Dedifferentiated amniotic fluid mesenchymal stem cell (primary cell): ENCODE data around the gene LTB4R2.
"Not testable (repeated sequence)": the region's sequence is repeated elsewhere in the genome, so short reads cannot be mapped to it uniquely, and the experiment has no call there.

Experiments used
- DNase-seq: peaks from one replicate; pipeline ENCODE4 v3.0.0-alpha.2; 2016; ENCODE audit errors: extremely low spot score

Gene LTB4R2

DNA sequence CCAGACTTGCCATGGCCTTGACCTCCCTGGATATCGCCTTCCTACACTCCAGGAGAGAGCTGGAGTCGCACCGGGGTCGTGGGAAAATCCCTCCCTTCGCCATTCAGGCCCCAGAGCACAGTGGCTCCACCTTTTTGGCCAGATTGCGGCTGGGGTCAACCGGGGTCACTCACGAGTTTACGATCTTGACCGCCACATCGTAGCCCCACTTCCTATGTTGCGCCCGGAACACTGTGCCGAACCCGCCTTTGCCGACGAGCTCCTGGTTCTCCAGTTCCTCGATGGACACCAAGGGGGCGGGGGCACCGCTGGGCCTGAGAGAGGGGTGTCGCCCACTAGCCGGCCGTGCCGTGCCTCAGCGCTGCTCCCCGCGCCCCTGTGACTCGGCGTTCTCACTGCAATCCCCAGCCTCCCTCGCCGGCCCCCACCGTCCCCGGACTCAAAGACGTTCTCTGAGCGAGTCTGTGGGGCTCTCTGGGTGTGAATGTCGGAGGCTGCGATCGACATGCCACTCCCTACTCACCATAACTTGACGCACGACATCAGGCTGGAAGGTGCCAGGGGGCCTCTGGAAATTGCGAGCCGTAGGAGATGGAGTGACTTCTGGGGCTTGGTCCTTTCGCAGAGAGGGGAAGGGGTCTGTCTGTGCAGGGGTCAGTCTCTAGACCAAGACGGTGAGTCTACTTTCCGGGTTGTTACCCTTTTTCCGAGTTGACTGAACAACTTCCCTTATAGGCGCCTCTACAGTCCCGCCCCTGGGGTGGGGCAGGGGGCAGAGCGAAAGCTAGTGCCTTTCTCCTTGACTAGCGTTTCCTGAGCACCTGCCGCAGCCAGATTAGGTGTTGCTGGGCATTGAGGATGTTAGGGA, 29.6 kb downstream of the LTB4R2 start, which contains the start of gene RIPK3:
RIPK3 (minus strand) TSS at position 708 of the 868 bp plus-strand sequence; CDS start at position 543, 165 bp downstream.
- no peak for DNase-seq

DNA sequence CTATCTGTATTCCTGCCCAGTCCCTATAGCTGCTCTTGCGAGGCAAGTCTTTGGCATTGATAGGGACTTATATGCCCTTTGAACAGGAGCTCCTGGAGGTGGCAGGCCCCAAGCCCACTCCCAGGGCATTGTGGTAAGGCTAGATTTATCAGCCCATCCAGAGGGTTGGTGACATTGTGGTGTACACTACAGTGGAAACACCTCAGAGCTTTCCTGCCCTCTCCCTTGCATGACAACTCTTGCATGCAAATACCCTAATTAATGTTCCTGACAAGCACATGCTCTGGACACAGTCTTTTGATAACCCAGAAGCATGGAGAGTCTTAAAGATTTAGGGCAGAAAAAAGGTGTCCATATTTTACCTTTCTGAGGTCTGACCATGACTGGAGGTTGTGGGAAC, 30.7 kb downstream of the LTB4R2 start:
- DNase-seq = no peak

DNA sequence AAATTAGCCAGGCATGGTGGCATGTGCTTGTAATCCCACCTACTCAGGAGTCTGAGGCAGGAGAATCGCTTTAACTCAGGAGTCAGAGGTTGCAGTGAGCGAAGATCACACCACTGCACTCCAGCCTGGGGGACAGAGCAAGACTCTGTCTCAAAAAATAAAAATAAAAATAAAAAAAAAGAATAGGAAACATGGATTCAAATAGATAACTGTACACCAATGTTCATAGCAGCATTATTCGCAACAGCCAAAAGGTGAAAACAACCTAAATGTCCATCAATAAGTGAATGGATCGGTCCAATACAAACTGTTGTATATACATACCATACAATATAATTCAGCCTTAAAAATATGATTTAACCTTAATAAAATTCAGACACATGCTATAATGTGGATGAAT, 32.9 kb downstream of the LTB4R2 start:
- DNase-seq = no peak

DNA sequence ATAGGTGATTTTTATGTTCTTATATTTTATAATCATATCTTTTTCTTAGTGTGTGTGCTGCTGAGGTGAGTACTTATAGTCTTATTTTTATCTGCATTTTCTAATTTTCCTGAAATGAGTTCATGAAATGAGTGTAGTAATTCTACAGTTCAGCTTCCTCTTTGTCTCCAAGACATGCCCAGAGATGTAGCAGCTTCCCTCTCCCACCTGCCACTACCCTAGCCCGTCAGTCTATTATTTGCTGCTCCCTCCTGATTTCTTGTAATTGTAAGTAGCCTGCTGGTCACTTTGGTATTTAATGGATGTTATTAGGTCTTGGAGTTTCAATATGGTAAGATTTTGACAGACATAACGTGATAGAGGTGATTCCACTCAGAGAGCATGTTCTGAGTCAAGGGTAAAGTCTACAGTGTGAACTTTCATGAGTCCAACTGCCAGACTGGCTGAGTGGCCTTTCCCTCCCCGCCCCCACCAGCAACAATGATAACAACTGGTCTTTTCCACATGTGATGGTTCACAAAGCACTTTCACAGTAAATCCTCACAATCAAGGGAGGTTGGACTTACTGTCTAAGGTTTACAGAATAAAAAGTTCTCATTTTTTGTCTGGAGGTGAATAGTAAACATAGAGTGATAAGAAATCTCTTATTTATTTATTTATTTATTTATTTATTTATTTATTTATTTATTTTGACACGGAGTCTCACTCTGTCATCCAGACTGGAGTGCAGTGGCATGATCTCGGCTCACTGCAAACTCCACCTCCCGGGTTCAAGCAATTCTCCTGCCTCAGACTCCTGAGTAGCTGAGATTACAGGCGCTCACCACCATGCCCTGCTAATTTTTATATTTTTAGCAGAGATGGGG, 34.1 kb downstream of the LTB4R2 start:
- DNase-seq = no peak

DNA sequence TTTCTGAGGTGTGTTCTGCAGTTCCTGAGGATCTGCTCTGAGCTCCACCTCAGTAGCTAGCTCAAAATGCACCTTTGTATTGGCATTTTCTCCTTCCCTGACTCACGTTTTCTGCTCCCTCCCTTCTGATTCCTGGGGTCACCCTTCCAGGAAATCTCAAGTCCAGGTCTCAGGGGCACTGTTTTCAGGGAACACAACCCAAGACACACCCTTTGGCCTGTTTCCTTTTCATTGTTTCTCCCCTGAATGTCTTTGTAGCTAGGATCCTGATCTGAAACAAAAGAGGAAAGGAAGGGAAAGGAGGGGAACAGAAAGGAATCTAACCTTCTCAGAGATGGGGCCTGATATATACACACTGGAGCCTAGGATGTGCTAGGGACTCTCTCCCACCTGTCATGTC, 37.2 kb downstream of the LTB4R2 start:
- no peak for DNase-seq

DNA sequence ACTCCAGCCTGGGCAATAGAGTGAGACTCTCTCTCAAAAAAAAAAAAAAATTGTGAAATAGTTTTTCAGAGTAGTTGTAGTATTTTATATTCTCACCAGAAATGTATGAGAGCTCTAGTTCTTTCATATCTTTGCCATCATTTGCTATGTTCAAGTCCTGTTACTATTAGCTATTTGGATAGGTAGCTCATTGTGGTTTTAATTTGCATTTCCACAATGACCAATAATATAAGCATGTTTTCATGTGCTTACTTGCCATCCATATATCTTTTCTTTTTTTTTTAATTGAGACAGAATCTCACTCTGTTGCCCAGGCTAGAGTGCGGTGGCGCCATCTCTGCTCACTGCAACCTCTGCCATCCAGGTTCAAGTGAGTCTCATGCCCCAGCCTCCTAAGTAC, 38.2 kb downstream of the LTB4R2 start:
- DNase-seq = no peak

DNA sequence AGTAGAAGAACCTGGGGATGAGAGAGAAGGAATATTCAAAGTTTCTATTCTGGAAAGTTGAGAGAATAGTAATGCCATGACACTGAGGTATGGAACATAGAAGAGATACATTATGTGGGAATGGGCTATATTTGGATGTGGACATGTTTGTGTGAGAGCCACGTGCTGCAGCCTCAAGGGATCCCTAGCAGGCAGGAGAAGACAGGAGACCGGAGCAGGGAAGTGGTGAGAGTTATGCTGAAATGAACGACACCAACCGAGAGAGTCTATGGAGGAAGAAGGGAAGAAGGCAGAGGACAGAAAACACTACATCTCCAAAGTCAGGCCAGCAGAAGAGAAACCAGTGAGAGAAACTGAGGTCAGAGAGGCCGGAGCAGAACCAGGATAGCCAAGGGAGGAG, 39.8 kb downstream of the LTB4R2 start:
- no peak for DNase-seq

DNA sequence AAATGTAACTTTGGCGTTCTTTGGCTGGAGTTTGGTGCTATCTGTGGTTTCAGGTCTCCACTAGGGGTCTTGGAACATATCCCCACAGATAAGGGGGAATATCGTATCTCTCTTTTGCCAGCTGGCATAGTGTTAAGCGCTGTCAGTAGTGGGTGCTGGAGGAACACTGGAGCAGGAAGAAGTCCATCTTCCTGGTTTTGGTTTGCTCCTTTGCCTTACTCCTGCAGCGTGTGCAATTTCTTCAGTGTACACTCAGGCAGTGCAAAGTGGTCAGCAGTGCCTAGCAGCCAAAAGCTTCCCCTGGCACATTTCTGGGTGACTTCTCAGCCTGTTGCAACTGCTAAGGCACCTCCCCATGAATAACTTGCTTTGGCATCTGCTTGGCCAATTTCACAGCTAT, 41.6 kb downstream of the LTB4R2 start:
- DNase-seq = peak; percentile 66

DNA sequence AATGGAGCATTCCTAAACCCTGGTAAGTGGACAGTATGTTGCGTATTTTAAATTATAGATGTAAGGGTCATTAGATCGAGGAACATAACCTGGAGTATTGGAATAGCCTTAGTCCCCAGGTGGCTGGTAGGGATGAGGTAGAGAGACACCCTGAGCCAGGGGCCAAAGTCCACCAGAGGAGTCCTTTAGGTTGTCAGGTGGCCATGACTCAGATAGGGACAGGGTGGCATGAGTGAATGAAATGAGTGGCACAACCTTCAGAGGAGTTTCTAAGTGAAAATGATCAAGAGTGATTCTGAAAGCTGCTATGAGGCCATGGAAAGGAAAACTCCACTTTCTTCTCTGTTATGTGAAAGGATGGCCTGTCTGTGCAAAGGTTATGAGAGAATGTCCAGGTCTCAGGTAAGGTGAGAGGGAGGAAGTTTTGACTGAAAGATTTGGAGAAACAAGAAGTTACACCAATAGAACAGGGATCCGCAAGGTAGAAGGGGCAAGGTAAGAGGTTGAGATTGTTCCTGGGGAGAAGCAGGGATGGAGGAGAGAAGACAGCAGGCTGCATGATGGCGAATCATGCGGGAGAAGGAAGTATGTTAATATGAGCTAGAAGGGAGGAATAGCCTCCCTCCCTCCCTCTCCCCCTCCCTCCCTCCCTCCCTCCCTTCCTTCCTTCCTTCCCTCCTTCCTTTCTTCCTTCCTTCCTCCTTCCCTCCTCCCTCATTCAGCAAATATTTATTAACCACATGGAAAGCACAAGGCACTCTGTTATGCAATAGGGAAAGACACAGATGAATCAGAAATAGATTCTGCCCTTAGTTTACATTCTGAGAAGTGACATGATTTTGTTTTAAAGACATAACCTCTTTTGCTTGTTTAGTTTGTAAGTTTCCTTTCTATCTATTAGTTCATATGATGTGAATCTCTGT, 43.9 kb downstream of the LTB4R2 start:
- DNase-seq = peak; percentile 38

DNA sequence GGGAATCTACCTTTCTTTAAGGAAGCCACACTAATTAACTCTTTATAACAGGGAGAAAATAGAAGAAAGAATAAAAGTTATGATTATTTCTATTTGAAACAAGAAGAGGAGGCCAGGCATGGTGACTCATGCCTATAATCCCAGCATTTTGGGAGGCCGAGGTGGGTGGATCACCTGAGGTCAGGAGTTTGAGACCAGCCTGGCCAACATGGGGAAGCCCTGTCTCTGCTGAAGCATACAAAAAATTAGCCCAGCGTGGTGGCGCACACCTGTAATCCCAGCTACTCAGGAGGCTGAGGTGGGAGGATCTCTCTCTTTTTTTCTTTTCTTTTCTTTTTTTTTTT, 44.5 kb downstream of the LTB4R2 start:
- DNase-seq = not testable (repeated sequence)

DNA sequence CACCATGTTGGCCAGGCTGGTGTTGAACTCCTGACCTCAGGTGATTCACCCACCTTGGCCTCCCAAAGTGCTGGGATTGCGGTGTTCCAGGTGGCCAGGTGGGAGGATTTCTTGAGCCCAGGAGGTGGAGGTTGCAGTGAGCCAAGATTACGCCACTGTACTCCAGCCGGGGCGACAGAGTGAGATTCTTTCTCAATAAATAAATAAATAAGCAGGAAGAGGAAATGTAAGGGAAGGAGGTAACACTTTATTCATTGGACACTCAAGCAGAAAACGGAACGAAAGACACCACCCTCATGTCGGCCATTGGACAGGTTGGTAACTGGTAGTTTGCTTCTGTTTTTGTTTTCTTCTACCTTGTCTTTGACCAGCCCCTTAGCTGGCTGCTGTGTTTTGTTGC, 45.1 kb downstream of the LTB4R2 start:
- DNase-seq = no peak

DNA sequence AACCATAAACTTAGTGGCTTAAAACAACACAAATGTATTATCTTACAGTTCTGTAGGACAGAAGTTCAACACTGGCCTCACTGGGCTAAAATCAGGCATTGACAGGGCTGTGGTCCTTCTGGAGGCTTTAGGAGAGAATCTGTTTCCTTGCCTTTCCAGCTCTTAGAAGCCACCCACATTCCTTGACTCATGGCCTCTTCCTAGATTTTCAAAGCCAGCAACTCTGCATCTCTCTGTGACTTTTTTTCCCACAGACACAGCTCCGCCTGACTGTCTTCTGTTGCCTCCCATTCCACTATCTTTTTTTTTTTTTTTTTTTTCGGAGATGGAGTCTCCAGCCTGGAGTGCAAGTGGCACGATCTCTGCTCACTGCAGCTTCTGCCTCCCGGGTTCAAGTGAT, 46.3 kb downstream of the LTB4R2 start:
- no peak for DNase-seq

DNA sequence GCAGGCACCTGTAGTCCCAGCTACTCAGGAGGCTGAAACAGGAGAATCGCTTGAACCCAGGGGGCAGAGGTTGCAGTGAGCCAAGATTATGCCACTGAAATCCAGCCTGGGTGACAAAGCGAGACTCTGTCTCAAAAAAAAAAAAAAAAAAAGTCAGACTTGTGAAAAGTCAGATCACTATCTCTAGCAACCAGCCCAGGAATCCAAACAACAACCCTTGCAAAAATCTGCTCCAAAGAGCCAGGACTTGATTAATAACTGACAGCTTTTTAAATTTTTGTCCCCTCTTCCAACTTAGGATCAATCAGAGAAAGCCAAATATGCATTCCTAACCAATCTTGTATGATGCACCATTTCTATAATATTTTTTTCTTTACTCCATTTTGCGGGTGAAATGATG, 50.3 kb downstream of the LTB4R2 start:
- no peak for DNase-seq

DNA sequence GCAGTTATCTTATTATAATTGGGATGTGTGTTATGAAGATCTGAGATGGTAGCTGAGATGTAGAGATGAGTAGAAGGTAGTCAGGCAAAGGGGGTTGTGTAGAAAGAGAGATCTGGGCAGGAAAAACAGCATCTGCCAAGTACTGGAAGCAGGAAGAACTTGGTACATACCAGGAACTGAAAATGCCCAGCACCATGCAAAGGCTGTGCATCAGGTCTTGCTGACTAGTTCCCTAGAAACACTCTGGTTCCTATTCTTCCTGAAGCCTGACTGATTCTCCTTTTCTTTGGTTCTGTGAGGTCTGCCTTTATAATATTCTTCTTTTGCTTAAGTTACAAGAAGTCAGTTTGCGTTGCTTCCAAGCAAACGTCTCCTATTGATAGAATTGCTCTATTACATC, 51.4 kb downstream of the LTB4R2 start:
- DNase-seq = no peak
